Central memory CD8-positive, alpha-beta T cell (primary cell): ENCODE data around the gene CDC14A.

Experiments
- ATAC-seq: fragments of 150-1000 bp; cut with Tn5 transposase; replicated peaks from 2 replicates; pipeline ENCODE4 v1.10.0; 2022; ENCODE audit warnings: mild to moderate bottlenecking, moderate FRiP score, moderate number of reproducible peaks; ENCODE audit not compliant: poor library complexity, severe bottlenecking; ENCODE audit errors: extremely low read depth
- DNase-seq, 2 donors: peaks; one replicate each; pipeline ENCODE4 v3.0.0; 2021; ENCODE audit warnings: low spot score in 2 of 2
- H3K27ac Mint-ChIP-seq: one replicate; pipeline ENCODE4 v1.8.0; 2022; ENCODE audit warnings: low read depth, mild to moderate bottlenecking, moderate library complexity, mixed read lengths
- H3K27me3 Mint-ChIP-seq: one replicate; pipeline ENCODE4 v1.8.0; 2022; ENCODE audit warnings: mixed read lengths
- H3K36me3 Mint-ChIP-seq: one replicate; pipeline ENCODE4 v1.8.0; 2022; ENCODE audit warnings: mild to moderate bottlenecking, moderate library complexity, mixed read lengths; ENCODE audit not compliant: insufficient read depth
- H3K4me1 Mint-ChIP-seq: one replicate; pipeline ENCODE4 v1.8.0; 2022; ENCODE audit warnings: mixed read lengths
- H3K4me3 Mint-ChIP-seq: one replicate; pipeline ENCODE4 v1.8.0; 2022; ENCODE audit warnings: mild to moderate bottlenecking, moderate library complexity, mixed read lengths
- H3K9me3 Mint-ChIP-seq: one replicate; pipeline ENCODE4 v1.8.0; 2022; ENCODE audit warnings: mixed read lengths

Gene CDC14A

DNA sequence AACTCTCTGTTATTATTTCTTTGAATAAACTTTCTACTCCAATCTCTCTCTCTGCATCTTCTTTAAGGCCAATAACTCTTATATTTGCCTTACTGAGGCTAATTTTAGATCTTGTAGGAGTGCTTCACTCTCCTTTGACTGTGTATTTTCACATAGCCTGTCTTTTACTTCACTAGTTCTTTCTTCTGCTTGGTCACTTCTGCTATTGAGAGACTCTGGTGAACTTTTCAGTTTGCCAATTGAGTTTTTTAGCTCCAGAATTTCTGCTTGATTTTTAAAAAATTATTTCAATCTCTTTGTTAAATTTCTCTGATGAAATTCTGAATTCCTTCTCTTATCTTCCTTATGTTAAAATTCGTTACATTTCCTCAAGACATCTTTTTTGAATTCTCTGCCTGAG lies 203.9 kb downstream of the CDC14A start:
- Mint-ChIP-seq H3K4me3 (no peak overlapping the region), H3K4me1 (no peaks in the 10 kb centered on the region), H3K27ac (no peak overlapping the region), H3K9me3 (peaks cover 33% of the 10 kb centered on the region), H3K36me3 (no peaks in the 10 kb centered on the region), H3K27me3 (peaks cover 53% of the 10 kb centered on the region)
- no peak for ATAC-seq
- no peak for DNase-seq

GRCh38 chr1:100556925-100557605 lies 204.8 kb downstream of the CDC14A start:
- Mint-ChIP-seq H3K27me3 (peaks cover 53% of the 10 kb centered on the region), H3K27ac (no peak overlapping the region), H3K36me3 (no peaks in the 10 kb centered on the region), H3K4me1 (no peaks in the 10 kb centered on the region), H3K4me3 (no peak overlapping the region), H3K9me3 (peaks cover 32% of the 10 kb centered on the region)
- DNase-seq (no peak), ATAC-seq (no peak)

DNA sequence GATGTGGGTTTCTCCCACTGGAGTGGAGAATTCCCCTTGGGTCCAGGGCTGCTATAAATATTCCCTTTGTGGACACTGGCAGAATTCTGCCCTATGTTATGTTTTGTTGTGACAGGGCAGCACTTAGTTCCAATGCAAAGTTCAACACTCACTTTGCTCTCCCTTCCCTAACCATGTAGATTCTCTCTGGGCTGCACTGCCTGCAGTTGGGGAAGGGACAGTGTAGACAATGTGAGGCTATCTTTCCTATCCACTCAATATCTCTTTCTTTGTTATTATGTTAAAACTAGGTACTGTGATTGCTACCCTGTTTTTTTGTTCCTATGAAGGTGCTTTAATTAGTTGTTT lies 205.3 kb downstream of the CDC14A start:
- peaks cover 27% of the 10 kb centered on the region for H3K9me3 Mint-ChIP-seq
- H3K27me3 Mint-ChIP-seq: peaks cover 54% of the 10 kb centered on the region
- no peak for DNase-seq
- ATAC-seq: no peak
- no peaks in the 10 kb centered on the region for H3K4me1 Mint-ChIP-seq
- no peaks in the 10 kb centered on the region for H3K36me3 Mint-ChIP-seq
- H3K27ac Mint-ChIP-seq: no peak overlapping the region
- H3K4me3 Mint-ChIP-seq: no peak overlapping the region

GRCh38 chr1:100565533-100565932 lies 213.2 kb downstream of the CDC14A start:
- ATAC-seq: no peak

DNA sequence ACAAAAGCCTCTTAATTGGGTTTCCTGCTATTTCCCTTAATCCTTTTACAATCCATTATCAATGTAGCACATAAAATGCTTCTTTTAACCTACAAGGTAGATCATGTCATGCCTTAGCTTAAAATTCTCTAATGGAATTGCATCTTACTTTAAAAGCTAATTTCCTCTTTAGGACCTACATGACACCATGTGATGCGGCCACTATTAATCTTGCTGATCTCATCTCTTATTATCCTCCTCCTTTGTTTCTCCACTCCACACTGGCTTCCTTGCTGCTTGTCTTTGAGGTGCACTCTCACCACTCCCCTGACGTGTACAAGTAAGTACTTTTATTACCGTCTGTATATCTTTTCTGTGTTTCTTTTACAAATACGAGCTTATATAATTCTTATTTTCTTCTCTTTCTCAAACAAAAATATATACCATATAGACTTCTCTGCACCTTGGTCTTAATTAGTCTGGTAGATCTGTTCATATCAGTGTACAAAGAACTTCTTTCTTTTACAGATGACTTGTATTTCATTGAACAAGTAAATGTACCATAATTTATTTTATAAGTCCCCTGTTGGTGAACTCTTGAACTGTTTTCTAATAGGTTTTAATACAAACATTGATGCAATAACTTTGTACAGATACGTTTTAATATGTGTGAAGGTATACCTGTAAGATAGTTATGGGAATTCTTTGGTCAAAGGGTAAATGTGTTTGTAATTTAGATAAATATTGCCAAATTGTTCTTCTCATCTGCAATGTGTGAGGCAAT lies 213.8 kb downstream of the CDC14A start:
- Mint-ChIP-seq H3K4me3 (no peak overlapping the region), H3K4me1 (no peaks in the 10 kb centered on the region), H3K27me3 (peaks cover 64% of the 10 kb centered on the region), H3K9me3 (no peaks in the 10 kb centered on the region), H3K36me3 (no peaks in the 10 kb centered on the region), H3K27ac (no peak overlapping the region)
- ATAC-seq: no peak
- DNase-seq: no peak

More at GRCh38 chr1:100565533-100565932, 213.2 kb downstream of the CDC14A start:
- Mint-ChIP-seq H3K27ac (no peak overlapping the region), H3K36me3 (no peaks in the 10 kb centered on the region), H3K27me3 (peaks cover 61% of the 10 kb centered on the region), H3K4me1 (no peaks in the 10 kb centered on the region), H3K4me3 (no peak overlapping the region), H3K9me3 (no peaks in the 10 kb centered on the region)
- DNase-seq: no peak

GRCh38 chr1:100567062-100567461 lies 214.8 kb downstream of the CDC14A start:
- ATAC-seq: no peak
- Mint-ChIP-seq H3K9me3 (no peaks in the 10 kb centered on the region), H3K27me3 (peaks cover 70% of the 10 kb centered on the region), H3K36me3 (no peaks in the 10 kb centered on the region), H3K4me1 (no peaks in the 10 kb centered on the region), H3K4me3 (no peak overlapping the region), H3K27ac (no peak overlapping the region)
- no peak for DNase-seq
